ENCODE measurements around the gene ELMO3. TPM values are rescaled to one million over a fixed set of nuclear protein-coding genes. Genes with fewer than 3 reads are reported as not detected.

The ELMO3 gene
- total RNA-seq, 1 experiment from 2014 or later = 45.8 TPM

DNA sequence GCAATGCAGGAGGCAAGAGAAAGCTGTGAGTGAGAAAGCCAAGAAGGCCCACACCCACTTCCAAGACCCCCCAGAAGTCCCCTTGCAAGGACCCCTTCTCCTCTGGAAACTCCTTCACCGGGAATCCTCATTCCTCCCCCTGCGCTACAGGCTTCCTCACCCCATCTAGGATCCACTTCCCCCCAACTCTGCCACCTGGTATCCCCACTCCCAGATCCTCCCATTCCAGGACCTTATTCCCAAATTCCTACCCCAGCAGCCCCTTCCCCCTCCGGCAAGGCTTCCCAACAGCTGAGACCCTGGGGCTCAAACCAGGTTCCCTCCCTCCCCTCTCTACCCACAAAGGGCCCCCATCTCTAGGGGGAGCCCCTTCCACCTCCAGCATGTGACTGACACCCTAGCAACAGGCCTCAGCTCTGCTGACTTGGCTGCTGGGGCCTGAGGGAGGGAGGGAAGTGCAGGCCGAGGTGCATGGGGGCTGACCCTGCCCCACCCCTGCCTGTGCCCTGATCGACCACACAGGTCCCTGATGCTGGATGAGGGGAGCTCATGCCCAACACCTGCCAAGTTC, 32.2 kb upstream of the ELMO3 start:
- Histone ChIP-seq H3K79me2 (ENCODE audit: insufficient read depth, low read length) (peaks cover 8% of the 10 kb centered on the region; the same call in 1 of the 2 replicates), H3K4me3 (replicated peaks in 1 of 2; ENCODE audit: low read depth in 1 of 2, low read length in 2 of 2) (no peak overlapping the region), H3K4me1 (ENCODE audit: control insufficient read depth in 1 of 2, insufficient read depth in 2 of 2, low read length in 2 of 2) (peaks cover 32 to 40% of the 10 kb centered on the region in 2 experiments), H3K9me3 (ENCODE audit: control insufficient read depth in 1 of 2, insufficient read depth in 1 of 2, low read depth in 1 of 2, low read length in 2 of 2) (no peaks in the 10 kb centered on the region), H3K36me3 (ENCODE audit: control insufficient read depth in 1 of 2, insufficient read depth in 2 of 2, low read length in 2 of 2) (no peaks in the 10 kb centered on the region), H3K27me3 (ENCODE audit: insufficient read depth, low read length) (no peaks in the 10 kb centered on the region), H3K27ac (ENCODE audit: low read depth, low read length) (no peak overlapping the region), H3K9me2 (ENCODE audit: insufficient read depth) (no peaks in the 10 kb centered on the region), H4K20me1 (ENCODE audit: insufficient read depth) (no peaks in the 10 kb centered on the region), H2AFZ (ENCODE audit: low read depth, low read length, poor library complexity, severe bottlenecking) (no peak overlapping the region), H3K4me2 (ENCODE audit: low read length) (no peak overlapping the region), H3K9ac (ENCODE audit: low read length) (no peak overlapping the region)
- RAD21 ChIA-PET (ENCODE audit: low non-redundant PET in 1 of 2, low total read pairs in 2 of 2, uncharacterized antibody in 2 of 2, unreplicated experiment in 2 of 2) = no interaction called here
- CTCF ChIA-PET = interaction anchor here (0.8 to 5.6 kb wide), 2 partner anchors 8 to 149 kb away, joined by 3 to 52 read pairs; partner anchors contain the start of genes FBXL8 and TRADD
- TF ChIP-seq RAD21 (IDR thresholded peaks at IDR 0.05; ENCODE audit: low read depth) = no peak
- TF ChIP-seq SP1 (IDR thresholded peaks at IDR 0.05; ENCODE audit: low read depth) = no peak
- no peak for TF ChIP-seq TCF7L2 (IDR thresholded peaks at IDR 0.05; ENCODE audit: borderline replicate concordance, extremely low read depth, insufficient read depth, insufficient read length)
- TF ChIP-seq, protein P1, sequence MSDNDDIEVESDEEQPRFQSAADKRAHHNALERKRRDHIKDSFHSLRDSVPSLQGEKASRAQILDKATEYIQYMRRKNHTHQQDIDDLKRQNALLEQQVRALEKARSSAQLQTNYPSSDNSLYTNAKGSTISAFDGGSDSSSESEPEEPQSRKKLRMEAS (IDR thresholded peaks at IDR 0.05) = no peak
- TF ChIP-seq POLR2AphosphoS5 (IDR thresholded peaks at IDR 0.05; ENCODE audit: low read depth, low read length) = no peak
- no peak for TF ChIP-seq EZH2phosphoT487 (IDR thresholded peaks at IDR 0.05; ENCODE audit: borderline replicate concordance)
- TF ChIP-seq CEBPB (IDR thresholded peaks at IDR 0.05; ENCODE audit: low read depth) = no peak
- TF ChIP-seq, protein P2, sequence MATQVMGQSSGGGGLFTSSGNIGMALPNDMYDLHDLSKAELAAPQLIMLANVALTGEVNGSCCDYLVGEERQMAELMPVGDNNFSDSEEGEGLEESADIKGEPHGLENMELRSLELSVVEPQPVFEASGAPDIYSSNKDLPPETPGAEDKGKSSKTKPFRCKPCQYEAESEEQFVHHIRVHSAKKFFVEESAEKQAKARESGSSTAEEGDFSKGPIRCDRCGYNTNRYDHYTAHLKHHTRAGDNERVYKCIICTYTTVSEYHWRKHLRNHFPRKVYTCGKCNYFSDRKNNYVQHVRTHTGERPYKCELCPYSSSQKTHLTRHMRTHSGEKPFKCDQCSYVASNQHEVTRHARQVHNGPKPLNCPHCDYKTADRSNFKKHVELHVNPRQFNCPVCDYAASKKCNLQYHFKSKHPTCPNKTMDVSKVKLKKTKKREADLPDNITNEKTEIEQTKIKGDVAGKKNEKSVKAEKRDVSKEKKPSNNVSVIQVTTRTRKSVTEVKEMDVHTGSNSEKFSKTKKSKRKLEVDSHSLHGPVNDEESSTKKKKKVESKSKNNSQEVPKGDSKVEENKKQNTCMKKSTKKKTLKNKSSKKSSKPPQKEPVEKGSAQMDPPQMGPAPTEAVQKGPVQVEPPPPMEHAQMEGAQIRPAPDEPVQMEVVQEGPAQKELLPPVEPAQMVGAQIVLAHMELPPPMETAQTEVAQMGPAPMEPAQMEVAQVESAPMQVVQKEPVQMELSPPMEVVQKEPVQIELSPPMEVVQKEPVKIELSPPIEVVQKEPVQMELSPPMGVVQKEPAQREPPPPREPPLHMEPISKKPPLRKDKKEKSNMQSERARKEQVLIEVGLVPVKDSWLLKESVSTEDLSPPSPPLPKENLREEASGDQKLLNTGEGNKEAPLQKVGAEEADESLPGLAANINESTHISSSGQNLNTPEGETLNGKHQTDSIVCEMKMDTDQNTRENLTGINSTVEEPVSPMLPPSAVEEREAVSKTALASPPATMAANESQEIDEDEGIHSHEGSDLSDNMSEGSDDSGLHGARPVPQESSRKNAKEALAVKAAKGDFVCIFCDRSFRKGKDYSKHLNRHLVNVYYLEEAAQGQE (IDR thresholded peaks at IDR 0.05; ENCODE audit: low read depth) = no peak
- TF ChIP-seq, protein P3, sequence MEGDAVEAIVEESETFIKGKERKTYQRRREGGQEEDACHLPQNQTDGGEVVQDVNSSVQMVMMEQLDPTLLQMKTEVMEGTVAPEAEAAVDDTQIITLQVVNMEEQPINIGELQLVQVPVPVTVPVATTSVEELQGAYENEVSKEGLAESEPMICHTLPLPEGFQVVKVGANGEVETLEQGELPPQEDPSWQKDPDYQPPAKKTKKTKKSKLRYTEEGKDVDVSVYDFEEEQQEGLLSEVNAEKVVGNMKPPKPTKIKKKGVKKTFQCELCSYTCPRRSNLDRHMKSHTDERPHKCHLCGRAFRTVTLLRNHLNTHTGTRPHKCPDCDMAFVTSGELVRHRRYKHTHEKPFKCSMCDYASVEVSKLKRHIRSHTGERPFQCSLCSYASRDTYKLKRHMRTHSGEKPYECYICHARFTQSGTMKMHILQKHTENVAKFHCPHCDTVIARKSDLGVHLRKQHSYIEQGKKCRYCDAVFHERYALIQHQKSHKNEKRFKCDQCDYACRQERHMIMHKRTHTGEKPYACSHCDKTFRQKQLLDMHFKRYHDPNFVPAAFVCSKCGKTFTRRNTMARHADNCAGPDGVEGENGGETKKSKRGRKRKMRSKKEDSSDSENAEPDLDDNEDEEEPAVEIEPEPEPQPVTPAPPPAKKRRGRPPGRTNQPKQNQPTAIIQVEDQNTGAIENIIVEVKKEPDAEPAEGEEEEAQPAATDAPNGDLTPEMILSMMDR (IDR thresholded peaks at IDR 0.05 in 2 of 3, conservative IDR thresholded peaks at IDR 0.05 in 1 of 3; ENCODE audit: borderline replicate concordance in 1 of 3, insufficient read depth in 1 of 3, low read depth in 2 of 3, low read length in 2 of 3) = no peak
- TF ChIP-seq, protein P4, sequence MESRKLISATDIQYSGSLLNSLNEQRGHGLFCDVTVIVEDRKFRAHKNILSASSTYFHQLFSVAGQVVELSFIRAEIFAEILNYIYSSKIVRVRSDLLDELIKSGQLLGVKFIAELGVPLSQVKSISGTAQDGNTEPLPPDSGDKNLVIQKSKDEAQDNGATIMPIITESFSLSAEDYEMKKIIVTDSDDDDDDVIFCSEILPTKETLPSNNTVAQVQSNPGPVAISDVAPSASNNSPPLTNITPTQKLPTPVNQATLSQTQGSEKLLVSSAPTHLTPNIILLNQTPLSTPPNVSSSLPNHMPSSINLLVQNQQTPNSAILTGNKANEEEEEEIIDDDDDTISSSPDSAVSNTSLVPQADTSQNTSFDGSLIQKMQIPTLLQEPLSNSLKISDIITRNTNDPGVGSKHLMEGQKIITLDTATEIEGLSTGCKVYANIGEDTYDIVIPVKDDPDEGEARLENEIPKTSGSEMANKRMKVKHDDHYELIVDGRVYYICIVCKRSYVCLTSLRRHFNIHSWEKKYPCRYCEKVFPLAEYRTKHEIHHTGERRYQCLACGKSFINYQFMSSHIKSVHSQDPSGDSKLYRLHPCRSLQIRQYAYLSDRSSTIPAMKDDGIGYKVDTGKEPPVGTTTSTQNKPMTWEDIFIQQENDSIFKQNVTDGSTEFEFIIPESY (IDR thresholded peaks at IDR 0.05; ENCODE audit: extremely low read depth, insufficient replicate concordance, low read length) = no peak
- no peak for TF ChIP-seq SIN3A (IDR thresholded peaks at IDR 0.05; ENCODE audit: low read depth)
- BruUV-seq (replicated peaks) = no TSS peak
- intact Hi-C loops (cut with micrococcal nuclease) = no loop called here
- no peak for DNase-seq (ENCODE audit: low read depth, low spot score)
- POLR2A ChIA-PET = no interaction called here
- no peak for ATAC-seq

Measured in HCT116 (cell line).